H1 (cell line): ENCODE measurements around the gene SHOX. TPM values are rescaled to one million over a fixed set of nuclear protein-coding genes. Genes with fewer than 3 reads are reported as not detected.

Experiments used
- CTCF ChIA-PET: fragments of 300-600 bp; sonication (Branson Sonifier 250); formaldehyde crosslinking; loops from one replicate; lab custom pipeline; 2021; ENCODE audit not compliant: partially characterized antibody; lab: Charles Lee
- POLR2A ChIA-PET: fragments of 300-600 bp; sonication (Branson Sonifier 250); formaldehyde crosslinking; loops from one replicate; lab custom pipeline; 2021; ENCODE audit warnings: inconsistent platforms; ENCODE audit not compliant: partially characterized antibody; lab: Charles Lee
- DNase-seq, 2 experiments: peaks; one replicate each; pipeline versions ENCODE4 v3.0.0 to v3.0.0-alpha.2; 2010 to 2022; ENCODE audit warnings: low spot score in 2 of 2, low read depth in 1 of 2, mixed read lengths in 1 of 2
- FAIRE-seq: peaks from 2 replicates; lab custom pipeline; 2011; peaks lifted over from hg19 to GRCh38; lab: Jason Lieb, UNC
- H2AFZ ChIP-seq: 2 replicates; pipeline ENCODE4 v1.8.1; 2012; ENCODE audit warnings: low read length, inconsistent platforms
- H2AK5ac ChIP-seq: 2 replicates; pipeline ENCODE4 v1.6.1; 2013; ENCODE audit warnings: low read depth, low read length
- H2BK120ac ChIP-seq: replicated peaks from 2 replicates; pipeline ENCODE3; 2013; ENCODE audit warnings: low read depth, low read length, inconsistent platforms
- H2BK12ac ChIP-seq: 2 replicates; pipeline ENCODE4 v1.6.1; 2013; ENCODE audit warnings: low read depth, low read length
- H2BK15ac ChIP-seq: 2 replicates; pipeline ENCODE4 v1.6.1; 2013; ENCODE audit warnings: low read length
- H2BK20ac ChIP-seq: 2 replicates; pipeline ENCODE4 v1.6.1; 2013; ENCODE audit warnings: low read length
- H2BK5ac ChIP-seq: 2 replicates; pipeline ENCODE4 v1.6.1; 2013; ENCODE audit warnings: low read depth, low read length
- H3K14ac ChIP-seq: 2 replicates; pipeline ENCODE4 v1.6.1; 2013; ENCODE audit warnings: inconsistent platforms; ENCODE audit not compliant: insufficient read length
- H3K18ac ChIP-seq: 2 replicates; pipeline ENCODE4 v1.6.1; 2013; ENCODE audit warnings: low read length; ENCODE audit errors: extremely low read depth
- H3K23ac ChIP-seq: 2 replicates; pipeline ENCODE4 v1.6.1; 2013; ENCODE audit warnings: inconsistent platforms; ENCODE audit not compliant: insufficient read length
- H3K23me2 ChIP-seq: 2 replicates; pipeline ENCODE4 v1.6.1; 2013; ENCODE audit warnings: low read depth, low read length
- H3K27ac ChIP-seq: 2 replicates; pipeline ENCODE4 v1.6.1; 2011; ENCODE audit warnings: low read depth, low read length, inconsistent platforms
- H3K27me3 ChIP-seq, 4 experiments: replicated peaks in 1 of 4; 1 replicate in 1 of 4; 2 replicates in 3 of 4; pipeline versions ENCODE4 v1.6.1 to v1.8.1; 2011 to 2013; ENCODE audit warnings: low read length in 3 of 4, mild to moderate bottlenecking in 3 of 4, inconsistent platforms in 2 of 4, mixed read lengths in 2 of 4, moderate library complexity in 1 of 4; ENCODE audit not compliant: control insufficient read depth in 3 of 4, insufficient read depth in 3 of 4; ENCODE audit errors: extremely low read depth in 1 of 4
- H3K36me3 ChIP-seq, 4 experiments: 2 replicates each; pipeline versions ENCODE4 v1.6.1 to v1.8.1; 2011 to 2013; ENCODE audit warnings: mild to moderate bottlenecking in 4 of 4, low read length in 3 of 4, moderate library complexity in 2 of 4, control low read depth in 1 of 4, inconsistent platforms in 1 of 4; ENCODE audit not compliant: insufficient read depth in 4 of 4, control insufficient read depth in 2 of 4
- H3K4ac ChIP-seq: replicated peaks from 2 replicates; pipeline ENCODE3; 2013; ENCODE audit warnings: low read length, low read depth, mixed read lengths, inconsistent platforms; ENCODE audit not compliant: insufficient read length
- H3K4me1 ChIP-seq, 4 experiments: replicated peaks in 1 of 4; 1 replicate in 1 of 4; 2 replicates in 3 of 4; pipeline versions ENCODE4 v1.6.1 to v1.8.1; 2011 to 2013; ENCODE audit warnings: low read length in 3 of 4, inconsistent platforms in 2 of 4, mixed read lengths in 1 of 4; ENCODE audit not compliant: insufficient read depth in 4 of 4, control insufficient read depth in 3 of 4
- H3K4me2 ChIP-seq, 2 experiments: 2 replicates each; pipeline versions ENCODE4 v1.6.1 to v1.8.1; 2011 to 2013; ENCODE audit warnings: low read depth in 2 of 2, low read length in 2 of 2, control low read depth in 1 of 2, inconsistent platforms in 1 of 2, mild to moderate bottlenecking in 1 of 2; ENCODE audit not compliant: insufficient read depth in 1 of 2
- H3K4me3 ChIP-seq, 4 experiments: fragments of 200-600, 300-600 bp in 1 of 4; sonication (generic), shearing (Covaris generic), sonication (Bioruptor Twin) in 1 of 4; 2 replicates each; pipeline versions ENCODE4 v1.5.1 to v1.8.1; 2011 to 2016; ENCODE audit warnings: low read length in 4 of 4, low read depth in 3 of 4, control low read depth in 2 of 4, inconsistent platforms in 2 of 4, mild to moderate bottlenecking in 2 of 4, mixed read lengths in 1 of 4, moderate library complexity in 1 of 4; ENCODE audit not compliant: insufficient read depth in 2 of 4; ENCODE audit errors: extremely low read depth in 1 of 4
- H3K56ac ChIP-seq: replicated peaks from 2 replicates; pipeline ENCODE3; 2013; ENCODE audit warnings: low read depth, mild to moderate bottlenecking, mixed read lengths, low read length, inconsistent platforms; ENCODE audit not compliant: insufficient read length
- H3K79me1 ChIP-seq: 2 replicates; pipeline ENCODE4 v1.6.1; 2013; ENCODE audit warnings: low read depth, low read length, control low read depth
- H3K79me2 ChIP-seq, 2 experiments: 2 replicates each; pipeline versions ENCODE4 v1.6.1 to v1.8.1; 2012 to 2013; ENCODE audit warnings: low read length in 2 of 2, mild to moderate bottlenecking in 2 of 2, inconsistent platforms in 1 of 2; ENCODE audit not compliant: insufficient read depth in 2 of 2, control insufficient read depth in 1 of 2
- H3K9ac ChIP-seq, 4 experiments: replicated peaks in 1 of 4; 1 replicate in 1 of 4; 2 replicates in 3 of 4; pipeline versions ENCODE4 v1.6.1 to v1.8.1; 2011 to 2013; ENCODE audit warnings: low read depth in 3 of 4, low read length in 3 of 4, control low read depth in 2 of 4, mild to moderate bottlenecking in 2 of 4, moderate library complexity in 2 of 4, inconsistent platforms in 1 of 4; ENCODE audit errors: extremely low read depth in 1 of 4
- H3K9me3 ChIP-seq, 2 experiments: 2 replicates each; pipeline versions ENCODE4 v1.6.1 to v1.8.1; 2012 to 2013; ENCODE audit warnings: mild to moderate bottlenecking in 2 of 2, moderate library complexity in 2 of 2, control low read depth in 1 of 2, inconsistent platforms in 1 of 2, low read depth in 1 of 2, low read length in 1 of 2, mixed read lengths in 1 of 2; ENCODE audit not compliant: insufficient read depth in 2 of 2
- H4K20me1 ChIP-seq, 2 experiments: replicated peaks in 1 of 2; 2 replicates each; pipeline versions ENCODE3 to v1.8.1; 2011 to 2013; ENCODE audit warnings: inconsistent platforms in 2 of 2, low read length in 2 of 2, mild to moderate bottlenecking in 1 of 2; ENCODE audit not compliant: insufficient read depth in 2 of 2, control insufficient read depth in 1 of 2
- H4K5ac ChIP-seq: 2 replicates; pipeline ENCODE4 v1.6.1; 2013; ENCODE audit warnings: low read length, low read depth, mixed read lengths, inconsistent platforms; ENCODE audit not compliant: insufficient read length
- H4K8ac ChIP-seq: 2 replicates; pipeline ENCODE4 v1.8.0; 2013; ENCODE audit warnings: mild to moderate bottlenecking, moderate library complexity, low read length, inconsistent platforms; ENCODE audit not compliant: insufficient read depth; ENCODE audit errors: extremely low read depth
- H4K91ac ChIP-seq: replicated peaks from 2 replicates; pipeline ENCODE3; 2013; ENCODE audit warnings: low read length, mixed read lengths, inconsistent platforms; ENCODE audit not compliant: insufficient read length
- EZH2 ChIP-seq: fragments of 200-600 bp; sonication (generic); IDR thresholded peaks from 2 replicates; pipeline ENCODE4 v1.7.1; 2012; ENCODE audit warnings: low read depth, mild to moderate bottlenecking, moderate library complexity, low read length, inconsistent platforms; ENCODE audit not compliant: severe bottlenecking
- KDM4A ChIP-seq: IDR thresholded peaks from one replicate; pipeline ENCODE4 v1.7.1; 2012; ENCODE audit warnings: low read depth, mild to moderate bottlenecking, moderate library complexity, low read length, inconsistent platforms; ENCODE audit not compliant: severe bottlenecking
- NANOG ChIP-seq: IDR thresholded peaks from 2 replicates; pipeline ENCODE4 v1.6.1; 2011; ENCODE audit warnings: low read length, low read depth, mild to moderate bottlenecking, inconsistent platforms; ENCODE audit not compliant: insufficient read depth, poor library complexity, severe bottlenecking
- NRF1 ChIP-seq: IDR thresholded peaks from 2 replicates; pipeline ENCODE4 v1.6.1; 2011; ENCODE audit warnings: mild to moderate bottlenecking, low read depth, low read length, improper control_type of control experiment
- RBBP5 ChIP-seq: IDR thresholded peaks from 2 replicates; pipeline ENCODE4 v1.7.1; 2012; ENCODE audit warnings: low read depth, mild to moderate bottlenecking, inconsistent platforms, low read length, moderate library complexity, borderline replicate concordance
- SIX5 ChIP-seq: IDR thresholded peaks from 2 replicates; pipeline ENCODE4 v1.6.1; 2011; ENCODE audit warnings: mild to moderate bottlenecking, low read depth, low read length
- SP2 ChIP-seq: IDR thresholded peaks from 2 replicates; pipeline ENCODE4 v1.6.1; 2012; ENCODE audit warnings: mild to moderate bottlenecking, low read length, inconsistent platforms
- SUZ12 ChIP-seq: fragments of 200-600 bp; sonication (generic); IDR thresholded peaks from 2 replicates; pipeline ENCODE4 v1.6.1; 2012; ENCODE audit warnings: mild to moderate bottlenecking, inconsistent platforms, low read length, moderate library complexity, mixed read lengths
- TAF7 ChIP-seq: optimal IDR thresholded peaks from 2 replicates; pipeline ENCODE3; 2011; ENCODE audit warnings: low read depth, mild to moderate bottlenecking, inconsistent platforms, low read length, moderate library complexity, borderline replicate concordance
- TCF12 ChIP-seq: IDR thresholded peaks from 2 replicates; pipeline ENCODE4 v1.6.1; 2011; ENCODE audit warnings: low read depth, mild to moderate bottlenecking, low read length
- YY1 ChIP-seq: IDR thresholded peaks from 2 replicates; pipeline ENCODE4 v1.6.1; 2011; ENCODE audit warnings: low read depth, mild to moderate bottlenecking, low read length
- WGBS, 2 experiments: shearing (Covaris generic) in 1 of 2; methylation state at CpG; one replicate each; pipeline versions ENCODE4 v1.1.6 to v1.1.7; 2013 to 2015; ENCODE audit warnings: low lambda C conversion rate in 2 of 2, mixed read lengths in 2 of 2, inconsistent platforms in 1 of 2, low coverage in 1 of 2, missing lambda C conversion rate in 1 of 2; ENCODE audit not compliant: insufficient replicate concordance in 2 of 2, insufficient coverage in 1 of 2, insufficient read length in 1 of 2; ENCODE audit errors: extremely low coverage in 1 of 2, missing lambda C conversion rate in 1 of 2; 5-methylcytosine and 5-hydroxymethylcytosine counted together
- polyA plus RNA-seq, 7 experiments: library from polyadenylated mRNA; depleted of rRNA in 3 of 7; stranded (reverse) in 5 of 7; unstranded in 2 of 7; fragments of >200 nt in 5 of 7; fragments of 200-250 nt in 2 of 7; gene quantifications; 1 replicate in 5 of 7; 2 replicates in 1 of 7; 4 replicates in 1 of 7; pipeline versions ENCODE4 v1.2.1 to v1.2.3, GENCODE V29; 2011 to 2013; ENCODE audit warnings: missing spikeins in 2 of 7, mixed read lengths in 2 of 7
- total RNA-seq: library from RNA; stranded (reverse); fragmentation: NEBNext Ultra II Directional; extraction: Animal tissue kit (Norgen Biotek cat#: 25700); gene quantifications from 2 replicates; pipeline ENCODE4 v1.2.1, GENCODE V29; 2021

Gene SHOX
- total and polyA plus RNA-seq, 2 of the 8 experiments (the other 6 are each of a cell fraction or from before 2014, with no cell fraction given), result 0.05 to 0.15 TPM

GRCh38 chrX:646796-647195, 16.2 kb downstream of the SHOX start:
- Histone ChIP-seq H3K18ac (no peak overlapping the region), H3K9me3 (no peaks in the 10 kb centered on the region; a peak in 1 of 4 replicates), H2BK20ac (no peak overlapping the region), H2BK15ac (no peak overlapping the region), H2BK5ac (no peak overlapping the region), H3K23ac (no peak overlapping the region), H4K8ac (no peak overlapping the region), H2AK5ac (no peak overlapping the region), H4K91ac (no peak overlapping the region), H3K79me2 (no peaks in the 10 kb centered on the region), H4K20me1 (no peaks in the 10 kb centered on the region), H3K14ac (no peak overlapping the region), H3K36me3 (0 out of 8 replicates have a peak, but pooled peaks cover 0 to 4% (median 0%) of the 10 kb centered on the region in 4 experiments), H3K23me2 (peaks cover 9% of the 10 kb centered on the region; the same call in 1 of the 2 replicates), H3K4me3 (no peak overlapping the region), H3K4me2 (no peak overlapping the region), H2BK12ac (no peak overlapping the region), H2AFZ (no peak overlapping the region), H3K56ac (no peak overlapping the region), H3K4ac (no peak overlapping the region), H3K27ac (no peak overlapping the region), H3K79me1 (no peaks in the 10 kb centered on the region; the same call in 1 of the 2 replicates), H4K5ac (no peak overlapping the region), H3K4me1 (peaks cover 0 to 16% (median 12%) of the 10 kb centered on the region in 4 experiments; a peak in 6 of 7 replicates), H3K27me3 (peaks cover 40 to 49% (median 44%) of the 10 kb centered on the region in 4 experiments), H3K9ac (no peak overlapping the region), H2BK120ac (no peak overlapping the region)
- FAIRE-seq, result no peak
- DNase-seq, result no peak
- CTCF ChIA-PET, result no interaction called here
- POLR2A ChIA-PET, result no interaction called here
- 98% methylated on average over 9 of the region's 9 CpGs; no CpG with 5 or more reads in 1 of the 2 experiments for WGBS, 2 experiments
- TF ChIP-seq SIX5, result no peak
- TF ChIP-seq KDM4A, result no peak
- TF ChIP-seq TAF7, result no peak
- TF ChIP-seq SUZ12, result no peak
- no peak for TF ChIP-seq NRF1
- no peak for TF ChIP-seq EZH2
- no peak for TF ChIP-seq YY1
- no peak for TF ChIP-seq SP2
- TF ChIP-seq NANOG, result no peak
- TF ChIP-seq RBBP5, result no peak
- TF ChIP-seq TCF12, result no peak
